NCI-H1694 treated with DMSO at 0.1 percent for 48 hours (cell line): ENCODE measurements around the gene FNDC3B.

Experiments used
- DNase-seq: peaks from one replicate; lab custom pipeline; 2025; lab: John Stamatoyannopoulos, UW

Gene FNDC3B

DNA sequence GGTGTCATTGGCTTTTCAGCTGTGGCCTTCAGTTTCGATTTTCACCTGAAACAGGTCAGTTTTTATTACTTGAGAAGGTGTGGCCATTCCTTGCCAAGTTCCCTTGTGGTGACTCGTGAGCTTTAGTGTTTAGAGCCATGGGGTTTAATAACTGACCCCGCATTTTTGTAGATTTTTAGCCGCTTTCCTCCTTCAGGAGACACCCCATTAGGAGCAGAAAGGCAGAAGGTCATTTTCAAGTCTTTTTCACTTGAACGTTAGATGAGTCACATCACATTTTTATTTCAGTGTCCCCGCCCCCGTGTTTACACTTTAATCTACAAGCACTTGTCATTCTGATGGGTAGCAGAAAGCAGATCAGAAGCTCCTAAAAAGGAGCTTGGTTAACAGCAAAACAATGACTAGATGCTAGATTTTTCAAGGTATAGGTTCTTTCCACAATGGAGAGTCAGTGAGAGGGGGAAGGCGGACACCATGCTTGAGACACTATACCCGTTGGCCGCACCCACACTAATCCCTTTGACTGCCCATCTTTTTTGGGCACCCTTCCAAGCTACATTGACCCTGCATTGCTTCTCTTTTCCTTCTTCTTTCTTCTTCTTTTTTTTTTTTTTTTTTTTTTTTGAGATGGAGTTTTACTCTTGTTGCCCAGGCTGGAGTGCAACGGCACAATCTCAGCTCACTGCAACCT lies 276.2 kb downstream of the FNDC3B start:
- DNase-seq: no peak

- DNase-seq: no peak
These were observed 277.4 kb downstream of the FNDC3B start for GRCh38 chr3:172316758-172317157.

- no peak for DNase-seq
These were observed 278.1 kb downstream of the FNDC3B start for GRCh38 chr3:172317481-172317880.

DNA sequence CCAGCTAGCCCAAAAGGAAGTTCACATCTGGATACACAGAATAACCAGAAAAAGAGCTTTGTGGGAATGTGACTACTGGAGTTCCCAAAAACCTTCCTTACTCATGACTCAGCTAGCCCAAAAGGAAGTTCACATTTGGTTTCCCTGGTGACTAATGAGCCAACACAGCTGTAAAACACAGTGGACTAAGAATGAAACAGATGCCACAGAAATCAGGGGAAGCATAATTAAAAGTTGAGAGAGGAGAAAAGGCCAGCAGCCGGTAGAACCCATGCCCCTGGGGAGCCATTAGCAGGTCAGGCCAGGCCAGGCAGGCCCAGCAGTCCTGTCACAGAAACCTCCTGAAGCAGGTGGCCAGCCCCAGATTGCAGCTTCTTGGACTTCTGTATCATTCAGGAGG lies 278.6 kb downstream of the FNDC3B start:
- DNase-seq: peak; percentile 49

DNA sequence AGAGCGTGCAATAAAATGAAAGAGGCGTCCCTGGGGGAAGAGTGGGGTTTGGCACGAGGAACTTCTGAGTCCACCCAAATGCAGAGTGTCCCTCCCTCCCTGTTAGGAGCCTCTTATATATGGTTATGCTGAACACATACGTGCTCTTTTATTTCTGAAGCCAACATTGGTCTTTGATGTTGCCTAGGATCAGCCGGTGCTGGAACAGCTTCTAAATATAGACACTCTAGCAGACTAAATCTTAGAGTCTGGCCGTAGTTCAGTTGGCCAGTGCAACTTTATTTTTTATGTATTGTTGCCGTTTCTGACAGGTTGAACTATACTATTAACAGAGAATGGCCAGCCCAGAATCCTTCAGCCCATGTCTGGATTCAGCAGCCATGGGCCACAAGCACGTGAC lies 280.2 kb downstream of the FNDC3B start:
- no peak for DNase-seq

DNA sequence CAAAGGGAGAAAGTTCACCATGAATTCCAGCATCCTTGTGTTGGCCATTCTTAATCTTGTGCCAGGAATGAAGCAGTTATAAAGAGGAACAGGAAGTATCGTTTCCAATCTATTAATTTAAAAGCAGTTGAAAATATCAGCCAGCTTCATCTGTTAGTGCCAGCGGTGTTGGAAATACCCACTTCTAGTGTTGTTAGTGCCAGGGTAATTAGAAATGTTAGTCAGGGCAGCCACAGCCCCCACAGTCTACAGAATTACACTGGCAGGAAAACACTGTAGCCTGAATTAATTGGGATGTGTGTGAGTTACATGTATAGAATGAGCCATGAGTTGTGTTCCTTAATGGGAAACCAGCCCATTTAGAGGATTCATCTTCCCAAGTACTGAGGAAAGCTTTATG lies 281.1 kb downstream of the FNDC3B start:
- no peak for DNase-seq

- DNase-seq: no peak
These were observed 281.7 kb downstream of the FNDC3B start for GRCh38 chr3:172321035-172321434.

GRCh38 chr3:172323894-172324610 lies 284.7 kb downstream of the FNDC3B start:
- DNase-seq: no peak

DNA sequence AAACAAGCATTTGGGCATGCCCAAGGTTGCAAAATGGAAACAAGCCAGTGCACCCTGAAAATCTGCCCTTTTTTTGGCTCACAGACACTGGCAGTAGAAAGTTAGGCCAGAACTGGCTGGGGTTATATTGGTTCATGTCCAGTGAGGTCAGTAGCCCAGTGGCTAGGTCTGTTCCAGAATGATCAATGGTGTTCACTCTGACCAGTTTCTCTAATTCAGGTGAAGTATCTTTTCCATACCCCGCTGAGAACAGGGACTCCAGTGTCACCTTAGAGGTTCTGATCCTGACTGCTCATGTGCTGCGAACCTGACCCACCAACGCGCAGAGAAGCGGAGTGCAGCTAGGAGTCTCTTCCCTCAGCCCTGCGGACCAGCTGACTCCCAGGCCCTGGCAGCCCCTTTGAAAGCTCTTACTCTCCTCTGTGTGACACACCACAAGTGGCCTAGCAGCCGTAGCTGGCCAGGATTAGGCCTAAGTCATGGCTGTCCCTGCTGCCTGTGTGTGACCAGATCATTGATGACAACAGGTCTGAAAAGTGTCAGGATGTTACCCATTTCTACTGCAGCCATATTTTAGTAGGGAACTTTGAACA lies 285.3 kb downstream of the FNDC3B start:
- DNase-seq: no peak

GRCh38 chr3:172325461-172325860 lies 286.1 kb downstream of the FNDC3B start:
- no peak for DNase-seq

GRCh38 chr3:172326993-172327392 lies 287.6 kb downstream of the FNDC3B start:
- no peak for DNase-seq

- DNase-seq: no peak
These were observed 288.9 kb downstream of the FNDC3B start for GRCh38 chr3:172328282-172328681.

DNA sequence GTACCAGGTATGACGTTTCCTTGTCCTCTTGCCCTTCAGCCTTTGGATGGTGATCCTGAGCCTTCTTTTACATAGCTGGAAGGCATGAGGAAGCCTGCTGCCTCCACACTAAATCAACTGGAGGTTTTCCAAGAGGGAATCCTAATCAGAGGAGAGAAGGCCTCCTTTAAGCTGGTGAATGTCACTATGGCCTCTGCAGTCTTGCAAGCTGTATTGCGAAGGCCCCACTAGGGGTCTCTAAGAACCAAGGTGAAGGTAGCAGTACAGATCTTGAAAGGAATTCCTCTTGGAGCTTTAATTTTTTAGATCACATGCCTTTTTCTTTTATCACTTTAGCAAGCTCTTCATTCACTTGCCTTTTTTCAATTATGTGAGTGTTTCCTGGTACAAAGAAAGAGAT lies 289.7 kb downstream of the FNDC3B start:
- DNase-seq: no peak

GRCh38 chr3:172330413-172330812 lies 291.0 kb downstream of the FNDC3B start:
- no peak for DNase-seq

DNA sequence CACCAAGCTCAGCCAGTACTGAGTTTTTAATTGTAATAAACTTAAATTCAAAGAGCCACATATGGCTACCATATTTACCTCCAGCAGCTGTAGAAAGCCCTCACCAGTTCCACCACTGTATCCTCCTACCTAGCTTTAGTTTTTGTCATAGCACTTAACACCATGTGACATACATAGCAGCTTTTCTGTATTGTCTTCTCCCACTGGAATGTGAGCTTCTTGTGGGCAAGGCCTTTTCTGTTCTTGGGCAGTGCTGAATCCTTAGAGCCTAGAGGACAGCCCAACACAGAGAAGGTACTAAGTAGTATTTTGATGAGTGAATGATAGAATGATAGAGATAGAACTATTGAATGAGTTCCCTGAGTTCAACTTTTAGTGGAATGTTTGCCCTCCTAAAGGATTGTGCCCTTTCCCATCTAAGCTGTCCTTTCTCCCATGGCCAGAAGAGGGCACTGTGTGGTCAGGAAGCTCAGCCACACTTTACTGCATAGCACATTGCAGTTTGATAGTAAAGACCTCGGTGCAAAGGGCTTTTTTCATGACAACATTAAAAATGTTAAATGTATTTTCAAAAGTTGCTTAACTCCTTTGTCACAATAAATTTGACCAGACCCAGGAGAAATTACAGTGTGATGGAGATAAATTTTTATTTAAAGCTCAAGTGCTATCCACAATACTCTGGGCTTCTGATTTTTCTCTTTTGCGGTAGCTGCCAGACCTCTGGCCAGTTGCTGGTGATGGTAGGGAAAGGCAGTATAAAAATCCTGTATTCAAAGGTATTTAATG lies 293.1 kb downstream of the FNDC3B start:
- DNase-seq: peak; percentile 47

GRCh38 chr3:172333042-172333377 lies 293.6 kb downstream of the FNDC3B start:
- no peak for DNase-seq

DNA sequence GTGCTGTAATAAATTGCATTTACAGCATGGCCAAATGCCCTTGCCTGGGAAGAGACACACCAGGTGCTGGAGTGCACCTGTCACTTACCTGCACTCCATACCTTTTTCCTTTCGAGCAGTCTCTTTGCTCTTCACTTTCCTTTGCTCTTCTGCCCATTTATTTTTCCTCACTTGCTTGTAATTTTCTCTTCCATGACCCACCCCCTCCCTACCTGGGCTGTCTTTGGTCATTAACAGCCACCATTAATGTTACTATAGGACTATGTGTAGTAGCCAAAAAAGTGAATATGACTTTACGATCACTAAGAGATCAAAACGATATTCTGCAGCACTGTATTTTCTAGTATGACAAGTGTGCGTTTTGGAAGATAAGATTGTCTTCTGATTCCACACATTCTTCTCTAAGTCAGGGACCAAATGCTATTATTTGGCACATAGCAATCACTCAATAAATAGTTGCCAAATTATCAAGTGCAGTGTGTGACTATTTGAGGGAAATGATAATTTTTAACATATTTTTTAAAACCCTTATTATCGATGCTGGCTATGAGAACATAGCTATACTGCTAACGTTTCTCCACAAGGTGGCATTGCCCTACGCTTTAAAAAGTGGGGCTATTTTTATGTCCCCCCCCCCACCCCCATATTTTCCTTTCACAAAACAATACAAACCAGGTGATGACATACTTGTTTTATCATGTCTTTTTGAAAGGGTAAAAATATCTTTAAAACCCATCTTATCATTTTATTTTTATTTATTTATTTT lies 294.5 kb downstream of the FNDC3B start:
- DNase-seq: no peak

GRCh38 chr3:172334671-172335207 lies 295.4 kb downstream of the FNDC3B start:
- no peak for DNase-seq

- no peak for DNase-seq
These were observed 300.5 kb downstream of the FNDC3B start for GRCh38 chr3:172339892-172340291.

- DNase-seq: no peak
These were observed 301.2 kb downstream of the FNDC3B start for GRCh38 chr3:172340583-172340982.

DNA sequence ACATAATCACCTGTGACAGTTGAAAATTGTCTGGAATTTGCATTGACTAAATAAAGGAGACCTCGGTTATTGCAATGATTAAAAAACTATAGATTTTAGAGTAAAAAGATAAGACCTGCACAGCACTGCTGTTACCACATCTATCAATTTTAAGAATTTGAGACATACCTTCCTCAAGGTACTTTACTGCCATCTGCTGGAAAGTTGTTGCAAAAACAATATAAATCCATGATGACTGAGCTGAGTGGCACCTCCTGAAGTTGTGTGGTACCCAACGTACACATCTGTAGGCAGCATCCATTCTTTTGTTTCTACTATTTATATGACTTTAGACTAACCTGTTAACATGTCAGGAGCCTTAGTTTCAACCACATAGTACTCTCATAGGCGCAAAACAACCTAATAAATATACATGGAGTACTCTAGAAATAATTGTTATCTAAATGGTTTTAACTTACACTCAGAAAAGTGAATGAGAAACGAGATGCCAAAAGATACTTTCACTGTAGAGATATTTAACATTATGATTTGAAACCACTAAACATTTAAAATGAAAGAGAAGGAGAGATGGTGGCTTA lies 302.2 kb downstream of the FNDC3B start:
- peak; percentile 47 for DNase-seq
